Mucosa of gallbladder (tissue), 1 donor: Measurements from ENCODE around the gene PHACTR1. TPM values are rescaled to one million over a fixed set of nuclear protein-coding genes. Genes with fewer than 3 reads are reported as not detected.

ENCODE experiments used
- DNase-seq: peaks from one replicate; pipeline ENCODE4 v3.0.0-alpha.2; 2020; ENCODE audit warnings: low spot score
- total RNA-seq: library from RNA; stranded (reverse); gene quantifications from one replicate; pipeline ENCODE4 v1.2.1, GENCODE V29; 2021
- donor health status: DM: no; HTN: no; CAD: no.

The PHACTR1 gene
- total RNA-seq, 1 donor from 2014 or later: 14.6 TPM

GRCh38 chr6:13189710-13190109 lies 473.1 kb downstream of the PHACTR1 start:
- DNase-seq: no peak

DNA sequence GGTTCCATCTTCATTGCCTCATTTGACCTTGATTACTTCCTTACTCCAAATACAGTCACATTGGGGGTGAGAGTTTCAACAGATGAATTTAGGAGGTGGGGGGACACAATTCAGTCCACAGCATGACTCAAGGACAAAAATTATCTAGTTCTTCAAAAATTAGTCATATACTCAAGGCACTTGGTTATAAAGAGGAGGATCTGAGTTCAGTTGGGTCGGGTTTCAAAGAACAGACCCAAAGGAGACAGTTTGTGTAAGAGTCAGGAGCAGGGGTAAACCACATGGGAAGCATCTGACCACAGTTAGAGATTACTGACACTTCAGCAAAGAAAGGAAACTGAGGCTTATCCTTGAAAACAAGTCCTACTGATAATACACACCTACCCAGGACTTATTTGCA lies 473.8 kb downstream of the PHACTR1 start:
- no peak for DNase-seq

- no peak for DNase-seq
Observed at GRCh38 chr6:13191461-13191860, 474.9 kb downstream of the PHACTR1 start.

- peak; percentile 47 for DNase-seq
Observed at GRCh38 chr6:13194852-13195251, 478.3 kb downstream of the PHACTR1 start.

GRCh38 chr6:13195803-13196202 lies 479.2 kb downstream of the PHACTR1 start:
- no peak for DNase-seq

DNA sequence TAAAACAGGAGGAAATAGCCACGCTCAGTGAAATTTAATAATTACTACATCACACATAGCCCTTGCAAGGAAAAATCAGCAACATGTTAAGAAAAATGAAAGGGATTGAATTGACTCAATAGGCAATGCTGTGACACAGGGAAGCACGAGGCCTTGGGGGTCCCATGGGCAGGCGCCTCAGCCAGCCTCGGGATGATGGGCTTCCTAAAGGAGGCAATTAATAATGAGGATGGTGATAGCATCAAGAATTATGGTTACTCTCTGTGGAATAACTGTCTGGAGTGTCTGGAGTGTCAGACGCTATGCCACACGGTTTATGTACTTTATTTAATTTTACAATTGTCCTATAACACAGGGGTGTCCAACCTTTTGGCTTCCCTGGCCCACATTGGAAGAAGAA lies 481.6 kb downstream of the PHACTR1 start:
- DNase-seq: no peak

DNA sequence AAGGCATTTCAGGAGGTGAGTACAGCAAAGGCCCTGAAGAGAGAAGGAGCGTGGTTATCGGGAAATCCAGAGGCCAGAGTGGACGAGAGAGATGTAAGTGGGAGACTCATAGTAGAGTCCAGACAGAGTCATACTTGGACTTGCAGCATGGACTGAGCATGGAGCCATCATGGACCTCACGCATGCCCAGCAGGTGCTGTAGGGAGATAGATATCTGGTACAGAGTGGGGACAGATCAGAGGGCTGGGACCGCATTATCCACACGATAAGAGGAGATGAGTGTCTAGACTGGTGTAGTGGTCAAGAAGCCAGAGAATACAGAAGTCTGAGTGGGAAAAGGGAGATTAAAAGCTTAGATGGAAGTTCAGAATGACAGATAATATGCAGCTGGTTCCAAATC lies 484.8 kb downstream of the PHACTR1 start:
- DNase-seq: no peak

- DNase-seq: no peak
Observed at GRCh38 chr6:13203145-13203544, 486.6 kb downstream of the PHACTR1 start.

- no peak for DNase-seq
Observed at GRCh38 chr6:13205106-13205505, 488.5 kb downstream of the PHACTR1 start.

DNA sequence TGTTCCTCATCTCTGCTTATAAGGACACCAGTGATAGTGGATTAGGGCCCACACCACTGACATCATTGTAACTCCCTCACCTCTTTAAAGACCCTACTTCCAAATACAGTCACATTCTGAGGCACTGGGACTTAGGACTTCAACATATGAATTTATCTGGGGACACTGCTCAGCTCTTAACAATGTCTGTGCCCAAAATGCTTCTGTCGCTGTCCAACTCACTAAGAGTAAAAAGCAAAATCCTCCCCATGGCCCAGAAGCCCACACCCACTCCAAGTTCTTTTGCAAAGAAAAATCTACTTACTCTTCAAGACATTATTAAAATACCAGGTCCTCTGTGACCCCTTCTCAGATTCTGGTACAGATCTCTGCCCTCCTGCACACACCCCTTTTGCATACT lies 495.5 kb downstream of the PHACTR1 start:
- no peak for DNase-seq

GRCh38 chr6:13212538-13212937 lies 496.0 kb downstream of the PHACTR1 start:
- no peak for DNase-seq

GRCh38 chr6:13215390-13215789 lies 498.8 kb downstream of the PHACTR1 start:
- no peak for DNase-seq

DNA sequence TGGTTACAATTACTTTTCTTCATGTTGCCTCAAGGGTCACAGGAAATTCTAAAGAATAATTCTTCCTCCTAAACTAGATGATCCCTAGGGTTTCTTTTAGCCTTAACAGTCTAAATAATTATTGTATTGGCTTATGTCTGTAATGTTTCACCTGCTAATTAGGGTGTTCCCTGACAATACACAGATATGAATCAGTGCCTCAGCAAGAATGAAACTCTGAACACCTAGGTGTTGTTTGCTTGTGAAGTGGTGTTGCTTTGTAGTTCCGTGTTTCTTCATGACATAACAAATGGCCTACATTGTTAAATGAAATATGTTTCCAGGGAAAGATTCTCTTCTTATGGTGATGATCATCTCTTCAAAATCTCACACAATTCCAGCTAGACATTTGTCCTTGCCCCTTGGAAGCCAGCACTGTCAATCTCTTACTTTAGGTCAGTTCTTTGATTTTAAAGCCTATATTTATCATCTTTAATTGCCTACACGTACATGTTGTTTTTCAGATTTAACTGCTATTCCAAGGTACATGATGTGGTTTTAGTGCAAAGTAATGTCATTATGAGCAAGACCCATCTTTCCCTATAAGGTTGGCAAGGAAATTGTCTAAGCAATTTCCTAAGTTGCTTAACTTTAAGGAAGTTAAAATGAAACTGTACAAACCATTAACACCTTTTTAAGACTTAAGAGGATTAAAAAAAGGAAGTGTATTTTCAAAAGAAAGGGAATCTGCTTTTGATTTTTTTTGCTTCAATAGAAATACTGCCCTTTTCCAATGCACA lies 499.9 kb downstream of the PHACTR1 start:
- DNase-seq: no peak

DNA sequence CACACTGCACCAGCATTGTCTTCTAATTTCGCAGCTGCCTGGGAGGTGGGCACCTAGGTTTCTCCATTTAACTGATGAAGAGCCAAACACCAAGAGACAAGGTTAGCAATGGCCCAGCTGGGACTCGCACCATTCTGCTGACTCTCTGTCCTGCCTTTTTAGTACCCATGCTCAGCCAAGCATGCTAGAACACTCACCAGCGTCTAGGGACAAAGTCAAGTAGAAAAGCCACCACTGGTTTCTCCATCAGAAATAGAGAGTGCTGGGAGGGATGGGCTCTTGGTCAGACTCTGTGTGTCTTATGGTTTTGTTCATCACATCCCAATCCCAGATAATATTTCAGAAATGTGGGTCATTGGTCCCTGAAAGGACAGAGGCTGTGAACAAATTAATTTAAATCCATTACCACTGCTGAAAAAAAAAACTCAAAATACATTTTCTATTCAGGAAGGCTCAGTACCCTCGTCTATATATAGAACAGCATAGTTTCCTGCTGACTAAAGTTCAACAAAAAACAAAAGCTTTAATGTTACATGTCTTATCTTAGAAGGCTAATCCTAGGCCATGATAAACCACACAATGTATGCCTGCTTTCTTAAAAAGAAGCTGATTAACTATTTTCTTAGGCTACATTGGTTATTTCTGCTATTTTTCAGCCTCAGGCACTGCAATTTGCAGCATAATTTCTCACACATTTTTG lies 500.8 kb downstream of the PHACTR1 start:
- DNase-seq: no peak

- no peak for DNase-seq
Observed at GRCh38 chr6:13220266-13220665, 503.7 kb downstream of the PHACTR1 start.

- no peak for DNase-seq
Observed at GRCh38 chr6:13222048-13222447, 505.5 kb downstream of the PHACTR1 start.

DNA sequence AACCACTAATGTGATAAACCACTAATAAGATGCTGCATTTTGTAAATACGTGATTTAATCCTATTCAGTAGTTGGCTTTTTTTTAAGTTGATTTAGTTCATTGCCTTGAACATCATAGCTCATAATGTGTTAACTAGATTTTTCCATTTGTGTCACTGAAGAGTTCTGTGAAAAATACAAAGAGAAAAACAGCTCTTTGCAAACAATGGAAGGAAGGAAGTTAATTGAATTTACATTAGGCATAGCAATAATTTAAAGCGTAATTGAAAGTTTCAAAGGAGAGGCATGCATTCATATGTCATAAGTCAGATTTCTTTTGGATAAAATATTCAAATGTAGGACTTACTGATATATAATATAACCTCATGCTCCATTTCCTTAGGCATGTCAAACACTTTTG lies 509.5 kb downstream of the PHACTR1 start:
- DNase-seq: no peak

GRCh38 chr6:13228264-13229204 lies 512.0 kb downstream of the PHACTR1 start:
- no peak for DNase-seq

GRCh38 chr6:13229205-13230085 lies 512.9 kb downstream of the PHACTR1 start:
- DNase-seq: no peak

GRCh38 chr6:13233106-13233505 lies 516.5 kb downstream of the PHACTR1 start:
- DNase-seq: no peak

- no peak for DNase-seq
Observed at GRCh38 chr6:13234130-13234529, 517.6 kb downstream of the PHACTR1 start.
